DMS79 (cell line): ENCODE results near the gene MROH8.

Experiments
- DNase-seq: peaks from one replicate; lab custom pipeline; 2025; lab: John Stamatoyannopoulos, UW

MROH8 gene

DNA sequence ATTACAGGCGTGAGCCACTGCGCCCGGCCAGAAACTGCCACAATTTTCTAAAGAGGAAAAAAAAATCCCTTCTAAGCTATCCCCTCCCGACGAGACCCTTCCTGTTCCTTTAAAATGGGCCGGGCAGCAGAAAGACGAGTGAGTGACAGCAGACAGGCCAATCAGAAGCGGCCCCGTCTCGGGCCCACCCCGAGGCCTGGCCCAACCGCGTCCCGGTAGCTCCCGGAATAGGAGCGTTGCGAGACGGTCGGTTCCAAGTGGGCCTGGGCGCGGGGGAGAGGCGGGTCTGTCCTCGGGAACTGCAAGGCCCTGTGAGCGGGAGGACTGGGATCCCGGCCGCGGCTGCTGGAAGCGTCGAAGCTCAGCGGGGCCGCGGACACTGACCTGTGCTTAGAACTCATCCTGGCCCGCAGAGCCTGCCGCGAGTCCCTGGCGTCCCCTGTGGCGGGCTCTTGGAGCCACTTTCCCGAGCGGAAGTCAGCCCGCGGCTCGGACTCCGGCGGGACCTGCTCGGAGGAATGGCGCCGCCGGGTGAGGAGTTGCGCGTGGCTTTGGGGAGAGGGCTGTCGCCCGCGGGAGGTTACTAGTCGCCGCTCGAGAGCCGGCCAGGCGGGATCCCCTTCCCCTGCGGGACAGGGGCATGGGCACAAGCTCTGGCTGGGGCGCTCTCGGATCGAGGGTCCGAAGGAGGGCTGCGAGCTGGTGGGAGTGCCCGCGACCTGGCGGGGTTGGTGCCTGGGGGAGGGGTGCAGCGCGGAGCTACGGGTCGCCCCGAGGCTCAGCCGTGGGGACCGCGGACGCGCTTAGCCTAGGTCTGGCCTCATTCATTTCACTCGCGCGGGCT lies at the start of gene MROH8, which contains the start of gene RPN2:
Gene MROH8 (minus strand): TSS at position 710 of the 844 bp plus-strand sequence.
Gene RPN2 (plus strand): TSS at position 492 of the 844 bp plus-strand sequence. CDS start 27 bp downstream, at position 519.
- DNase-seq: peak; percentile 93

DNA sequence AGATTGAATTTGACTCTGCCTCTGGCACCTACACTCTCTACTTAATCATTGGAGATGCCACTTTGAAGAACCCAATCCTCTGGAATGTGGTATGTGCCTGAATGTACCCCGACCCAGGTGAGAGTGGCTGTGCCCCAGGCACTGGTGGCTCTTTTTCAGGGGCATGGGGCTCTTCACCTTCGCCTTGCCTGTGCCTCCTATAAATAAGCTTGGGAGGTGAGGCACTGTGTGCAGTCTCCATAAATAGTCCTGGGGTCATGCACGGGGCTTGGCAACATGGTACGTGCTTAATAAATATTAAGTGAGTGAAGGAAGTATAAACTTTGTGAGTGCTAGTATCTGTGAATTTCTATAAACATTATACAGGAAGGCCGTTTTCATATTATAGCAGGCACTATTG lies 49.3 kb upstream of the MROH8 start:
- DNase-seq: no peak

DNA sequence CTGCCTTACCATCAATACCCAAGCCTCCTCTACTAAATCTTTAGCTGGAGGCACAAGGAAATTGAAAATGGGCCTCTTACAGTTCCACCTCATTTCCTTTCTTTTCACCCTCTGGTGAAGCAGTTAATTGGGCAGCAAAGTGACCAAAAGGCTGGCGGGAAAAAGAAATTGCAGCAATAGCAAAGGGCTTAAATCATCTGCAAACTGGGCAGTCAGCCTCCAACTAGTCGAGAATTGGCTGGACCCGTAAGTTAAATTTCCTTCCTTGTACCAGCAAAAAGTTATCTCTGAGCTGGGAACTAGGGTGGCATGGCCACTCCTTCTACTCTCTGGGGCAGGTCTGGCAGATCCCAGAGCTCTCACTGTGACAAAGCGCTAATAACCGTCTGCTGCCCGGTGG lies 48.7 kb upstream of the MROH8 start:
- DNase-seq: no peak

DNA sequence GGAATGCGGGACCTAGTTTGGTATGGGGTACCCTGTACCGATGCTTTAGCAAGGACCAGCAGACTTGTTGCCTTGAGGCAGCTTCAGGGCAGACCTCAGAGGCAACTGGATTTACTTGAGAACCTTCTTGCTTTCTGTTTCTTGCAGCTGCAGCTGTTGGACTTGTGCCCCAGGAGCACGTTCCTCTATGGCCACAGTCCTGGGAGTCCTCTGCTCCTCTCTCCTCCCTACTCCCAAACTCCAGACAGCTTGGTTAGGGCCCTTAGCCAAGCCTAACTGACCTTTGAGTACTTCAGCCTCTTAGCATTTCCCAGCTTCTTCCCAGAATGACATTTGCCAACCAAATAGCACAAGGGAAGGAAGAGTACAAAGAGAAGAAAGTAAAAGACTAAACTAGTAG lies 47.5 kb upstream of the MROH8 start:
- DNase-seq: no peak

DNA sequence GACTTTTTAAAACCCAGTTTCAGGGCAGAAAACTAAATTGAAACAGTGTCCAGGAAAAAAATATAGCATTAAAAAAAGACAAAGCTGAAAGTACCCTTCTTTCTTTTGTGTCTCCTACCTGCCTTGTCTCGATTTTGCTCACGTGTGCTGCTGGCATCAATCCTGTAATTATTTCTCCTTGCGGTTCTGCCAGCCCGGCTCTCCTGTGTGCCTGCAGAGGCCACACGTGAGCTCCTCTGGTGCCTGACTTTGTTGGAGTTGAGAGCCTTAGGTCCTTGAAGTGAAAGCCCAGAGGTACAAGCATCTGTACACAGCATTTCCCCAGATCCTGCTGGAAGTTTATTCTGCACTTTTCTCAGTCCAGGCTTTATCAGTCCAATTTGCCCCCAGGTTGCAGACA lies 45.8 kb upstream of the MROH8 start:
- DNase-seq: no peak

DNA sequence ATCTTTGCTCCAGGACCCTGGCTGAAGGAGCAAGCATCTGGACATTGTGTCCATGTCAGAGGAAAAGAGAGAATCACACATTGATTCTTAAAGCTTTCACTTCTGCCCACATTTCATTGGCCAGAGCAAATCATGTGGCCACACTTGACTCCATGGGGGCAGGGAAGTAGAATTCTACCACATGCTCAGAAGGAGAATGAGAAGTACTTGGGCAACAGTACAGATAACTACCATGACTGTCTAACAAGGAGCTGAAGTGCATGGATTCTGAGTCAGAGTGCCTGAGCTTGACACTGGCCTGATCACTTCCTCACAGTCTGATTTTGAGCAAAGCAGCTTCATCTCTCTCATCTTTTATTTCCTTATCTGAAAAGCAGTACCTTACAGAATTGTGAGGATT lies 43.7 kb upstream of the MROH8 start:
- DNase-seq: no peak

DNA sequence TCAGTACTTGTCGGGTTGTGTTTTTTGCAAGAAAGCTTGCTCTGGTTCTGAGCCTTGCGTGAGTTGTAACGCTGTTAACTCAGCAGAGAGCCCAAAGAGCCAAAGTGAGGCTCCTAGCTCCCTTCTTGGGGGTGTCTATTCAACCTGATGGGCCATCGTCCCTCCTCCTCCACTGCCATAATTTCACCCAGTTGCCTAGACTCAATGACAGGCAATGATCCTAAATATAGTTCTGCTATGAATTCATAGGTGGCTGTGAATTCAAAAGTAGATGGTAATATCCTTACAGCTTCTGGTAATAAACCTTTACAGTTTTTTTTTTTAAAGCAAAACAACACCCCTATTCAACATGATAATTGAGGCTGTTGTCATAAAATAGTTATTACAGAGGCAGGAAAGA lies 42.7 kb upstream of the MROH8 start:
- no peak for DNase-seq

DNA sequence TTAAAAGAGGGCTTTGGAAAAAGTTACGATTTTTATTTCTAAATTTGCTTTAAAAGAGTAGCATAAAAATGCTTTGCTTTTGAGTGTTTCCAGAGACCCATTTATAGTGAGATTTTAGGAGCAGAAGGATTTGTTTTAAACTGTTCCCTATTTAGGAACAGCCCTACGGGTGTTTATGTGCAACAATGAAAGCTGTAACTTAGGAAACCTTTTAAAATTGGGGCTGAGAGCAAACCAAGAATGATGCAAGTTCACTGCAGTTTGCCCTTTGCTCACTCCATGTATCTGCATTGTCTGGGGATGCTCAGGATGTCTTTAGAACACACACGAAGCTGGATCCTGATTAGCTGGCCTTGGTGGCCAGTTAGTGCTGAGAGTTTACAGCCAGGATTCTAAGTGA lies 41.4 kb upstream of the MROH8 start:
- DNase-seq: no peak

DNA sequence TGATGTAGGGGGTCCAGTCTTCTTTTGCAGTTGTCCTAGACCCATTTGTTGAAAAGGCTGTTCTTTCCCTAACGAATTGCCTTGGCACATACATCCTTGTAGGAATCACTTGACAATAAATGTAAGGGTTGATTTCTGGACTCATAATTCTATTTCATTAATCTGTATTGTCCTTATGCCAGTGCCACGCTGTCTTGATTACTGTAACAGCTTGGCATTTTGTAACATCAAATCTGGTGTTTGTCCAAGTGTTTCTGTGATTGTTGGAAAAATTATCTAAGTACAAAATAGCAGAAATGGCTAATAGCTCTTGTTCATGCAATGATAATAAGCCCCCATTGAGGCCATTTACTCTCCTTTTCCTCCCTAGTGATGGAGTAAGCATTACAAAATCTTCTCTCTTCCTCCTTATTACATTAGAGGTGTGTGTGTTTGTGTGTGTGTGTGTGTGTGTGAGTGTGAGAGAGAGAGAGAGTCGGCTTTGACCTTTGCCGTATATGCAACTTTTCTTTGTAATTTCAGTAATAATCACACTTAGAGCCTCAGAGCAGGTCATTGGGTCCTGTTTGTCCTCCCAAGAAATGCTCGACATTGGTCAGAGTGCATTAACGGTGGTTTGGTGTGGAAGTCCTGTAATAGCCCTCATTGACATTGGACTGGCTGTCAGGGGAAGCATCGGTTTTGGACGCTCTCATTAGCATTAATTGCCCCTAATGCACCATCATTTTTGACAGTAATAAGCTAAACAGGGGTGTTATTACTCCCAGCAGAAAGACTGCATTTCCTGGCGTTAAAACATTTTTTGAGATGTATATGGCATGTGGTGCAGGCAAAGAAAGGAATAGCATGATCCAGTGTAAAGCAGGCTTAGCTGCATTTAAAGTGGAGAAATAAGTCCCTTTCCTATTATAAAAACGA lies 40.7 kb upstream of the MROH8 start:
- no peak for DNase-seq

DNA sequence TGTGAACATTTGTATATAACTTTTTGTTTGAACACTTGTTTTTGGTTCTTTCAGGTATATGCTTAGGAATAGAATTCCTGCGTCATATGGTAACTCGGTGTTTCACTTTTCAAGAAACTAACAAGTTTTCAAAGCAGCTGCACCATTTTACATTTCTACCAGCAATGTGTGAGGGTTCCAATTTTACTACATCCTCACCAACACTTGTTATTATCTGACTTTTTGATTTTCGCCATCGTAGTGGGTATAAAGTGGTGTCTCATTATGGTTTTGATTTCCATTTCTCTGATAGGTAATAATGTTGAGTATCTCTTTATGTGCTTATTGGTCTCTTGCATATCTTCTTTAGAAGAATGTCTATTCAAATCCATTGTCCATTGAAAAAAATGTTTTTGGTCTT lies 39.6 kb upstream of the MROH8 start:
- no peak for DNase-seq

DNA sequence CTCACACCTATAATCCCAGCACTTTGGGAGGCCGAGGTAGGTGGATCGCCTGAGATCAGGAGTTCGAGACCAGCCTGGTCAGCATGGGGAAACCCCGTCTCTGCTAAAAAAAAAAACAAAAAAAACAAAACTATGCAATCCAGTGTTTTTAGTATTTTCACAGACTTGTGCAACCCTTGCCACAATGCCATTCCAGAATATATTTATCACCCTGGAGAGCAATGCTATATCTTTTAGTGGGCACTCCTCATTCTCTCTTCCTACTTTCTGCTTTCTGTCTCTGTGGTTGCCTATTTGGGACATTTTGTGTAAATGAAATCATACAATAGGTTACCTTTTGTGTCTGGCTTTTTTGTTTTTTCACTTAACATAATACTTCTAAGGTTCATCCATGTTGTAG lies 39.1 kb upstream of the MROH8 start:
- no peak for DNase-seq

DNA sequence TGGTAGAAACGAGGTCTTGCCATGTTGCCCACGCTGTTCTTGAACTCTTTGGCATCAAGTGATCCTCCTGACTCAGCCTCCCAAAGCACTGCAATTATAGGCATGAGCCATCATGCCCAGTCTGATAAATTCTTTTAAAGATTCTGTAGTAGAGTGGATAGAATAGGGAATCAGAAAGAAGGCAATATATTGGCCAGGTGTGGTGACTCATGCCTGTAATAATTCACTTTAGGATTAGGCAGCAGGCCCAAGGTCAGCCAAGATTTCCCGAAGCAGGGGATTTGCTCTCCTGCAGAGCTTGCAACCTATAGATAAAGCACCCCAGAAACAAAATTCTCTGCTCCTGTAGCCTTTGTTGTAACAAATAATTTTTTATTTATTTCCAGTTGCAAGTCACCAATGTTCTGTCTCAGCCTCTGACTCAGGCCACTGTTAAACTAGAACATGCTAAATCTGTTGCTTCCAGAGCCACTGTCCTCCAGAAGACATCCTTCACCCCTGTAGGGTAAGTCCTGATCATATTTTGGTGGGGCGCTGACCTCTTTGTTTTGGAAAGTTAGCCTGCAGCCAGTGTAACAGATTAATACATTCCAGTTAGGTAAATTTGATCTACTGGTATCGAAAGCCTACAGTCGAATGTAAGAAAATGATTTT lies 30.4 kb upstream of the MROH8 start:
- no peak for DNase-seq

DNA sequence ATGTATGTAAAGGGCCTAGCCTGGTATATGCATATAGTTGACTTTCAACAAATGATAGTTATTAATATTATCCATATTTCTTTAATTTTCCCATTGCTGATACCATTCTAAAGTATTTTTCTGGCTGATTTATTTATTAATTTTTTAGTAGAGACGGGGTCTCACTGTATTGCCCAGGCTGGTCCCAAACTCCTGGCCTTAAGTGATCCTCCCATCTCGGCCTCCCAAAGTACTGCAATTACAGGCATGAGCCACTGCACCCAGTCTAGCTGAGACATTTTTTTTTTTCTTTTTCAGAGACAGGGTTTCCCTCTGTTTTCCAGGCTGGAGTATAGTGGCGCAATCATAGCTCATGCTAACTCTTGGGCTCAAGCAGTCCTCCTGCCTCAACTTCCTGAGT lies 29.8 kb upstream of the MROH8 start:
- no peak for DNase-seq

DNA sequence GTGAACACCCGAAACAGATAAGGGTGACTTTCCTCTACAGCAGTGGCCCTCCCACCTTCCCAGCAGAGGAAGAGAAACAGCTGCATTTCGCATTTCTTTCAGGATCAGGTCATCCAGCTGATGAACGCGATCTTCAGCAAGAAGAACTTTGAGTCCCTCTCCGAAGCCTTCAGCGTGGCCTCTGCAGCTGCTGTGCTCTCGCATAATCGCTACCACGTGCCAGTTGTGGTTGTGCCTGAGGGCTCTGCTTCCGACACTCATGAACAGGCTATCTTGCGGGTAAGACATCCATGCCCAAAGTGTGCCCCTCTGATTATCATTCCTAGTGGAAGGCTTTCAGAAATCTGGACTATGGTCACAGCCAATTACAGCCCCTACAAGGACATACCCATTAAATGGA lies 27.8 kb upstream of the MROH8 start:
- no peak for DNase-seq

DNA sequence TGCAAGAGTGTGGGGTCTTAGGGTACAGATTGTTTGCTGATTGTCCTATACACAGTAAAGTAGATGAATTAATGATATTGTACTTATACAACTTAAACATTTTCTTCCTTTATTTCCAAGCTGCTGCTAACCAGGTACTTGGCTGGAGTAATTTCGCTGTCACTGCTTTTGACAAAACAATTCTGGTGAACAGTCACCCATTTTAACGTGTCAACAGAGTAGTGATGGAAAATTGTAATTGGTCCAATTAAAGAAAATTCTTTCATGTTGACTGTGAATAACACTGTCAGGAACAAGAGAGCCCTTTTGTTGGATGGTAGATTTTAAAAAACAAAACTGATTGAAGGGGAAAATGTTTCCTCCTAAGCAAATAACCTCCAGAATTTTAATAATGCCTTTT lies 26.4 kb upstream of the MROH8 start:
- no peak for DNase-seq

DNA sequence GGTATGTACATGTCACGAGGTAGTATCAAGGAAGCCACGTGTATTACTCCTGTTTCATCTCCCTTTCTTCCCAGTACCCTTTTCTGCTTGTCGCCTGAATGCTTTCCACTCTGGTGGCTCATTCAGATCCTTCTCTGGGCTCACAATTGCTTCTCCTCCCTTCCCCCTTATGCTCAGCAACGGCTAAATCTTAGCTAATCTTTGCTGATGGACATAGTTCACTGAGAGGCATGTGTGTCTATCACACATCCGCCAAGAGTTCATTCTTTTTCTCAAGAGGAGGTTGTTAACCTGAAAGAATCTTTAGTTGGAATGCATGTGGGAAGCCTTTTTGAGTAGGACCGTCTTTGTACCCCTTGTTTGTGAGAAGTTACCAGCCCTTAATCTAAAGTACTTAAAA lies 25.8 kb upstream of the MROH8 start:
- no peak for DNase-seq

DNA sequence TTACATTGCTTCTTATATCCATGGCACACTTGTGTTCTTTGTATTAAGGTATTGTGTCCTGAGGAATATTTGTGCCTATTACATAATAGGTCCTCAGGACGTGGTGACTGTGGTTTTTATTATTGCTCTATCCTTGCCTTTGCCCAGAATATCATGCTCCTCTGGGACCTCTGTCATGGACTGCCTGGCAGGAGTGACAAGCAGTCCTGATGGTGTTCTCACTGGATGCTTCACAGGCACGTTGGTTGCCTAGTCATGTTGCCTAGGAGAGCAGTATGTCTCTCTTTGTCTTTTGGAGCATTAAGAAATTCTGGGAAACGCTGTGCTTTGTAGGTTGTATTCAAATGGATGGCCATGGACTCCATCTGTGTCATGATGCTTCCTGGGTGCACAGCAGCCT lies 24.7 kb upstream of the MROH8 start:
- no peak for DNase-seq

DNA sequence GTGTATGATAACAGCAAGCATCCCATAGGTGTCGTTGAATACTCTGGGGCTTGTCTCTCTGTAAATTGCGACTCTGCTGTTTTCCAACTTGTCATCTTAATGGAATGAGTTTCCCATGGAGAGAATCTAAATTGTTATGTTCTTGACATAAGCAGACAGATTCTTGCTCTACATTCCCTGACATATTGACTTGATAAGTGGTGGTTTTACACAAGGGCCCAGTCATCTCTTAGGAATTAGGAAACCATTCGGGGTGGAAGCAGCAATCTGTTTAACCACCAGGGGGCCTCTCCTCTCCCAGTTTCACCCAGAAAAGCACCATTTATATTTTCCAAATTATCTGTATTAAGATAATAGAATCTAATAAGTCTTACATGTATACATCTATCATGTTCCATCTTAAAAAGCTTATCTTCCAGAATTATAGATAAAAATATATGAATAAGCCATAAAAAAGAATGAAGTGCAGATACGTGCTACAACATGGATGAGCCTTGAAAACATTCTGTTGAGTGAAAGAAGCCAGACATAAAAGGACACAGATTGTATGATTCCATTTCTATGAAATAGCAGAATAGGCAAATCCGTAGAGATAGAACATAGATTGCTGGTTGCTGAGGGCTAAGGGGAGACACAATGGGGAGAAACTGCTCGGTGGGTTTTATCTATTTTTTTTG lies 23.1 kb upstream of the MROH8 start:
- DNase-seq: no peak

DNA sequence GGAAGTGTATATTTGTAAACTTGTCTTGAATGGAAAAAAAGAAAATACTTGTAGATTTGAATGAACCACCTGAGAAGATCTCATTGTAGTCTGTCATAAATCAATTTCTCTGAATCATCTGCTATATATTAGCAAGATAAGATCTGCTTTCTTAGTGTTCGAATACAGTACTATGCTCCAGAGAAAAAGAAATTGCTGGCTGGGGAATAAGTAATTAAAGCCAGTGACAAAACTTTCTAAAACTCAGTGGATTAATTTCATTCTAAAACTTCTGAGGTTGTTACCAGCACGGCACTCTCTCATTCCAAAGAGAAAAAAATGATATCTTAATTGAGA lies 22.4 kb upstream of the MROH8 start:
- DNase-seq: no peak

DNA sequence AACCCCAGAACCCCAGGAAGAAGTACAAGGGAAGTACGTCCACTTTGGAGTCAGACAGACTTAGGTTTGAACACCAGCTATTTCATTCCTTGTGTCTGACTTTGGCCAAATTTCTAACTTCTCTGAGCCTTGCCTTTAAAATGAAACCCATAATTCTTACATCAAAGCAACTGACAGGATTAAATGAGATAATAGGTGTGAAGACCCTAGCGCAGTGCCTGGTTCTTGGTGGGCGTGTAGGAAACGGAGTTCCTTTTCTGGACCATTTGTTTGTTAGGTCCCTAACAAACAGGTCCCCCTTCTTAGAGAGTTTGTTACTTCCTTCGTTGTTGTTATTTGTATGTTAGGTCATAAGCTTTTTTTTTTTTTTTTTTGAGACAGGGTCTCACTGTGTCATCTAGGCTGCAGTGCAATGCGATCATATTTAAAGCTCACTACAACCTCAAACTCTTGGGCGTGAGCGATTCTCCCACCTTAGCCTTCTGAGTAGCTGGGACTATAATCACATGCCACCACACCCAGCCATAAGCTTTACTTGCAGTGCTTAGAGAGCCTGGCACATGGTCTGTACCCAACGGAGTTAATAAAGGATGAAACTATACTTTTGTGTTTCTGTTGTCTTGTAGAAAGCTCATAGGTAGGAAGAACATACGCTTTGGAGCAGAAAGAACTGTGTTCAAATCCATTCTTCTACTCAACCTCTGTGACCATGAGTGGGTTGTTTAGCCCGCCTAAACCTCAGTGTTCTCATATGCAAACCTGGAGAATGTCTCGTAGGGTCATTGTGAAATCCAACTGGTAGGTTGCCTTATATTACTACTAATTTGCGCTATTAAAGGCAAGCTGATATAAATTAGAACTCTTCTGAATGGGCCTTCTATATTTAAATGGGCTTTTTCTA lies 21.8 kb upstream of the MROH8 start:
- no peak for DNase-seq

DNA sequence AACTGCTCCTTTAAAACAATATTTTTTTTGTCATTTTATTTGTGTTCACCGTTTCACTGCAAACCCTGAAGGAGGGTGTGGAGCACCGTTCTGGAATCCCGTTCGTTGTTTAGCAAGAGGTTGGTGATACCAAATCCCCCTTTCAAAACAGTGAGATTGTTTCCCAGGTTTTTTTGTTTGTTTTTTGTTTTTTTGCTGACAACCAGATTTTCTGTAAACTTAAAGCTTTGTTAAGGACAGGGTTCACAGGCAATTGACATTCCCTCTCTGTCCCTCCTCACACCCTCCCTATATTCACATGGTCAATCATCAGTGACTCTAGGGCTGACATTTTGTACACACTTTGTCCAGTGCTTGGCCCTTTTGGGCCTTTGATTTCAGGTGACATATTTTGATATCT lies 21.0 kb upstream of the MROH8 start:
- DNase-seq: no peak
